Measurements from ENCODE around the gene PFAS. TPM values are rescaled to one million over a fixed set of nuclear protein-coding genes. Genes with fewer than 3 reads are reported as not detected.

The PFAS gene
- polyA plus RNA-seq, 1 donor from 2014 or later, result 11.7 TPM

DNA sequence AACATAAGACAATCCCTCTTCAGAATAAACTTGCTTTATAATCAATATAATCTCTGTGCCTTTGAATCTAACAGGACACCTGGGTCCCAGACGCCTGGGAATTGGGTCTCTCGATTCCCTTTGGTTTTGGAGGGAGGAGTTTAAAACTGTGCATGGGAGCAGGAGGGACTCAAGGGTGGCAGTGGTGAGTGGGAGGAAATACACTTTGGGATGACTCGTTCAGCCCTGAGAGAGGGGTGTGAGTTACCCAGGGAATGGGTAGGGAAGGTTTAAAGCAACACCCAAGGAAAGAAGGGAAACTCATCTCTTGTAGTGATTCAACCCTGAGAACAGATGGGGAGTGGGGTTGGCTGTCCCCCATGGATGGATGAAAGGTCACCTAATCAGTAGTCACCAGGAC is 41.0 kb downstream of the PFAS start:
- H3F3A ChIP-seq (ENCODE audit: insufficient read depth, low read length, poor library complexity, severe bottlenecking), result no peaks in the 10 kb centered on the region
- no peak for TF ChIP-seq TAF1 (IDR thresholded peaks at IDR 0.05; ENCODE audit: low read depth)
- TF ChIP-seq MXI1 (conservative IDR thresholded peaks at IDR 0.05; ENCODE audit: poor library complexity, severe bottlenecking), result no peak
- no peak for TF ChIP-seq EP300 (conservative IDR thresholded peaks at IDR 0.05; ENCODE audit: poor library complexity, severe bottlenecking)
- TF ChIP-seq RAD21 (conservative IDR thresholded peaks at IDR 0.05), result no peak
- TF ChIP-seq, protein P1, sequence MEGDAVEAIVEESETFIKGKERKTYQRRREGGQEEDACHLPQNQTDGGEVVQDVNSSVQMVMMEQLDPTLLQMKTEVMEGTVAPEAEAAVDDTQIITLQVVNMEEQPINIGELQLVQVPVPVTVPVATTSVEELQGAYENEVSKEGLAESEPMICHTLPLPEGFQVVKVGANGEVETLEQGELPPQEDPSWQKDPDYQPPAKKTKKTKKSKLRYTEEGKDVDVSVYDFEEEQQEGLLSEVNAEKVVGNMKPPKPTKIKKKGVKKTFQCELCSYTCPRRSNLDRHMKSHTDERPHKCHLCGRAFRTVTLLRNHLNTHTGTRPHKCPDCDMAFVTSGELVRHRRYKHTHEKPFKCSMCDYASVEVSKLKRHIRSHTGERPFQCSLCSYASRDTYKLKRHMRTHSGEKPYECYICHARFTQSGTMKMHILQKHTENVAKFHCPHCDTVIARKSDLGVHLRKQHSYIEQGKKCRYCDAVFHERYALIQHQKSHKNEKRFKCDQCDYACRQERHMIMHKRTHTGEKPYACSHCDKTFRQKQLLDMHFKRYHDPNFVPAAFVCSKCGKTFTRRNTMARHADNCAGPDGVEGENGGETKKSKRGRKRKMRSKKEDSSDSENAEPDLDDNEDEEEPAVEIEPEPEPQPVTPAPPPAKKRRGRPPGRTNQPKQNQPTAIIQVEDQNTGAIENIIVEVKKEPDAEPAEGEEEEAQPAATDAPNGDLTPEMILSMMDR (IDR thresholded peaks at IDR 0.05; ENCODE audit: poor library complexity, severe bottlenecking), result no peak
- no peak for TF ChIP-seq SMC3 (conservative IDR thresholded peaks at IDR 0.05; ENCODE audit: poor library complexity)
- no peak for TF ChIP-seq REST (IDR thresholded peaks at IDR 0.05; ENCODE audit: borderline replicate concordance)
- no peak for TF ChIP-seq POLR2AphosphoS5 (IDR thresholded peaks at IDR 0.05)
- TF ChIP-seq EZH2 (IDR thresholded peaks at IDR 0.05; ENCODE audit: borderline replicate concordance, insufficient read depth, low read length, poor library complexity, severe bottlenecking), result no peak
- H3K36me3 ChIP-seq (ENCODE audit: insufficient read depth, low read length), result no peaks in the 10 kb centered on the region
- no peaks in the 10 kb centered on the region for H3K27me3 ChIP-seq (ENCODE audit: insufficient read depth, low read depth, low read length)
- no peaks in the 10 kb centered on the region for H3K9me2 ChIP-seq (ENCODE audit: insufficient read depth, low read length)
- H2AFZ ChIP-seq (ENCODE audit: low read depth, low read length), result no peak overlapping the region
- peak overlapping the region; percentile 78 for H3K4me3 ChIP-seq (ENCODE audit: low read length)
- no peaks in the 10 kb centered on the region for H3K79me2 ChIP-seq (replicated peaks; ENCODE audit: insufficient read depth, low read length)
- H3K9ac ChIP-seq (ENCODE audit: low read length), result no peak overlapping the region
- H4K20me1 ChIP-seq (ENCODE audit: insufficient read depth), result no peaks in the 10 kb centered on the region
- no peaks in the 10 kb centered on the region for H3K9me3 ChIP-seq (ENCODE audit: low read length)
- H3K4me2 ChIP-seq (ENCODE audit: low read length), result no peak overlapping the region
- H3K27ac ChIP-seq (ENCODE audit: low read length), result no peak overlapping the region

GRCh38 chr17:8292639-8293395 is 43.7 kb downstream of the PFAS start:
- H3K4me2 ChIP-seq (ENCODE audit: low read length), result no peak overlapping the region
- H3K9ac ChIP-seq (ENCODE audit: low read length), result no peak overlapping the region
- no peaks in the 10 kb centered on the region for H3F3A ChIP-seq (ENCODE audit: insufficient read depth, low read length, poor library complexity, severe bottlenecking)
- no peak overlapping the region for H2AFZ ChIP-seq (ENCODE audit: low read depth, low read length)
- TF ChIP-seq TAF1 (IDR thresholded peaks at IDR 0.05; ENCODE audit: low read depth) (no peak), POLR2AphosphoS5 (IDR thresholded peaks at IDR 0.05) (no peak), EZH2 (IDR thresholded peaks at IDR 0.05; ENCODE audit: borderline replicate concordance, insufficient read depth, low read length, poor library complexity, severe bottlenecking) (no peak), SMC3 (conservative IDR thresholded peaks at IDR 0.05; ENCODE audit: poor library complexity) (no peak), MXI1 (conservative IDR thresholded peaks at IDR 0.05; ENCODE audit: poor library complexity, severe bottlenecking) (no peak), REST (IDR thresholded peaks at IDR 0.05; ENCODE audit: borderline replicate concordance) (no peak), RAD21 (conservative IDR thresholded peaks at IDR 0.05) (no peak), EP300 (conservative IDR thresholded peaks at IDR 0.05; ENCODE audit: poor library complexity, severe bottlenecking) (no peak)
- TF ChIP-seq, protein P1 (IDR thresholded peaks at IDR 0.05; ENCODE audit: poor library complexity, severe bottlenecking), result no peak
- no peaks in the 10 kb centered on the region for H3K79me2 ChIP-seq (replicated peaks; ENCODE audit: insufficient read depth, low read length)
- H3K27ac ChIP-seq (ENCODE audit: low read length), result no peak overlapping the region
- H3K4me3 ChIP-seq (ENCODE audit: low read length), result no peak overlapping the region
- no peaks in the 10 kb centered on the region for H3K9me2 ChIP-seq (ENCODE audit: insufficient read depth, low read length)
- H3K27me3 ChIP-seq (ENCODE audit: insufficient read depth, low read depth, low read length), result no peaks in the 10 kb centered on the region
- no peaks in the 10 kb centered on the region for H4K20me1 ChIP-seq (ENCODE audit: insufficient read depth)
- no peaks in the 10 kb centered on the region for H3K9me3 ChIP-seq (ENCODE audit: low read length)
- H3K36me3 ChIP-seq (ENCODE audit: insufficient read depth, low read length), result no peaks in the 10 kb centered on the region
